ENCODE measurements around the gene UNG. TPM values are rescaled to one million over a fixed set of nuclear protein-coding genes. Genes with fewer than 3 reads are reported as not detected.

The UNG gene
- total RNA-seq, 2 experiments from 2014 or later: 3.3 to 3.6 TPM

DNA sequence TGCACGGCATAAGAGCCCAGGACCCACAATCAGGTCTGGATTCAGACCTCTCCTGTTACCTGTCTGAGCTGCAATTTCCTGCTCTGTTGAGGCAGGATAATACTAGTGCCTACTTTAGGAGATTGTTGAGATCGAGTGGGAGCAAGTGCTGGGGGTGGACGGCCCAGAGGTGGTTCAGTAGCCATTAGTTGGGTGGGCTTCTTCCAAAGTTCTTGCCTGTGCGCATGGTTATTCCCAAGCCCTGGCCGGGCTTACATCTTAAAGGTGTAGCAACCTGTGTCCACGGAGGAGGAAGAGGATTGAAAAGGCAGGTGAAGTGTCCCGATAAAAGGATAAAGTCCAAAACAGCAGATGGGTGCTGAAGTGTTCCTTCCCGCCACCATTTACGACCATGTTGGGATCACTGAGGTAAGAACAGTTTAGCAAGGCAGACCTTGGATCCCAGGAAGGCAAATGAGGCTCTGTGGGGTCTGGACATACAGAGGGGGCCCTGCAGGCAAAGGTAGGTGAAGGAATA, 52.8 kb downstream of the UNG start:
- peaks cover 12% of the 10 kb centered on the region for H3K4me1 Mint-ChIP-seq (ENCODE audit: low read depth)
- Histone ChIP-seq H3K27me3 (ENCODE audit: control insufficient read depth in 1 of 2, insufficient read depth in 2 of 2, low read length in 2 of 2) (no peaks in the 10 kb centered on the region), H3K4me3 (ENCODE audit: low read length) (no peak overlapping the region), H3K9me3 (ENCODE audit: control insufficient read depth in 1 of 2, insufficient read depth in 1 of 2, low read length in 2 of 2) (no peaks in the 10 kb centered on the region), H3K36me3 (ENCODE audit: insufficient read depth, low read length) (no peaks in the 10 kb centered on the region), H3K27ac (ENCODE audit: low read depth in 1 of 2, low read length in 2 of 2) (no peak overlapping the region), H3K4me1 (ENCODE audit: insufficient read depth, low read length) (peaks cover 12% of the 10 kb centered on the region)
- no peak overlapping the region for H3K27ac Mint-ChIP-seq
- ChIA-PET CTCF (no interaction called here), POLR2A (no interaction called here)
- H3K9me3 Mint-ChIP-seq: no peaks in the 10 kb centered on the region
- no peaks in the 10 kb centered on the region for H3K36me3 Mint-ChIP-seq (ENCODE audit: low read depth)
- TF ChIP-seq, protein P1, sequence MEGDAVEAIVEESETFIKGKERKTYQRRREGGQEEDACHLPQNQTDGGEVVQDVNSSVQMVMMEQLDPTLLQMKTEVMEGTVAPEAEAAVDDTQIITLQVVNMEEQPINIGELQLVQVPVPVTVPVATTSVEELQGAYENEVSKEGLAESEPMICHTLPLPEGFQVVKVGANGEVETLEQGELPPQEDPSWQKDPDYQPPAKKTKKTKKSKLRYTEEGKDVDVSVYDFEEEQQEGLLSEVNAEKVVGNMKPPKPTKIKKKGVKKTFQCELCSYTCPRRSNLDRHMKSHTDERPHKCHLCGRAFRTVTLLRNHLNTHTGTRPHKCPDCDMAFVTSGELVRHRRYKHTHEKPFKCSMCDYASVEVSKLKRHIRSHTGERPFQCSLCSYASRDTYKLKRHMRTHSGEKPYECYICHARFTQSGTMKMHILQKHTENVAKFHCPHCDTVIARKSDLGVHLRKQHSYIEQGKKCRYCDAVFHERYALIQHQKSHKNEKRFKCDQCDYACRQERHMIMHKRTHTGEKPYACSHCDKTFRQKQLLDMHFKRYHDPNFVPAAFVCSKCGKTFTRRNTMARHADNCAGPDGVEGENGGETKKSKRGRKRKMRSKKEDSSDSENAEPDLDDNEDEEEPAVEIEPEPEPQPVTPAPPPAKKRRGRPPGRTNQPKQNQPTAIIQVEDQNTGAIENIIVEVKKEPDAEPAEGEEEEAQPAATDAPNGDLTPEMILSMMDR (IDR thresholded peaks at IDR 0.05): no peak
- no peaks in the 10 kb centered on the region for H3K27me3 Mint-ChIP-seq
- DNase-seq (no peak), ATAC-seq (ENCODE audit: poor library complexity) (no peak)
- intact Hi-C loops (cut with DNase I, micrococcal nuclease): loop anchor here in 1 of 2 experiments (5.0 to 10.0 kb wide), 3 partner anchors 98 to 1835 kb away; partner anchors contain the start of genes FICD and USP30
- no peak overlapping the region for H3K4me3 Mint-ChIP-seq

DNA sequence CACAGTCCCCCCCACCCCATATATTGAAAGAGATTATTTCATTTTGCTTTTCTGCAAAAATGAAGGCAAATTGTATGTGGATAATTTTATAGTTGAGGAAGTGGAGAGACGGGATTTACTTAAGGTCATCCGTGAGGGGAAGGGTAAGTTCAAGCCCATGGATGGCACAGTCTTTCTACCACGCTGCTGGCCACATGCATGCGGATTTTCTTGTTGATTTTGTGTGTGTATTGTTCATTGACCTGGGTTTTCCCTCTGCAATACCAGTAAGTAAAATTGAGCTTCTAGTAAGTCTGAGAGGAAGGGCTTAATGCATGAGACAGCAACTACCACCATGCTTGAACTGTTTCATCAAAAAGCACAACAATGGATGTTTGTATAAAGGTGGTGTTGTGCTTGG, 54.1 kb downstream of the UNG start:
- Mint-ChIP-seq H3K4me1 (ENCODE audit: low read depth) (peaks cover 21% of the 10 kb centered on the region), H3K27me3 (no peaks in the 10 kb centered on the region), H3K27ac (no peak overlapping the region), H3K36me3 (ENCODE audit: low read depth) (no peaks in the 10 kb centered on the region), H3K4me3 (no peak overlapping the region), H3K9me3 (no peaks in the 10 kb centered on the region)
- Histone ChIP-seq H3K9me3 (ENCODE audit: control insufficient read depth in 1 of 2, insufficient read depth in 1 of 2, low read length in 2 of 2) (no peaks in the 10 kb centered on the region), H3K27me3 (ENCODE audit: control insufficient read depth in 1 of 2, insufficient read depth in 2 of 2, low read length in 2 of 2) (no peaks in the 10 kb centered on the region), H3K36me3 (ENCODE audit: insufficient read depth, low read length) (no peaks in the 10 kb centered on the region), H3K27ac (ENCODE audit: low read depth in 1 of 2, low read length in 2 of 2) (no peak overlapping the region), H3K4me1 (ENCODE audit: insufficient read depth, low read length) (peaks cover 16% of the 10 kb centered on the region), H3K4me3 (ENCODE audit: low read length) (no peak overlapping the region)
- TF ChIP-seq, protein P1 (IDR thresholded peaks at IDR 0.05): no peak
- intact Hi-C loops (cut with DNase I, micrococcal nuclease): loop anchor here in 1 of 2 experiments (5.0 to 10.0 kb wide), 3 partner anchors 99 to 1837 kb away; partner anchors contain the start of genes FICD and USP30
- ATAC-seq (ENCODE audit: poor library complexity) (no peak), DNase-seq (no peak)
- ChIA-PET POLR2A (no interaction called here), CTCF (no interaction called here)

DNA sequence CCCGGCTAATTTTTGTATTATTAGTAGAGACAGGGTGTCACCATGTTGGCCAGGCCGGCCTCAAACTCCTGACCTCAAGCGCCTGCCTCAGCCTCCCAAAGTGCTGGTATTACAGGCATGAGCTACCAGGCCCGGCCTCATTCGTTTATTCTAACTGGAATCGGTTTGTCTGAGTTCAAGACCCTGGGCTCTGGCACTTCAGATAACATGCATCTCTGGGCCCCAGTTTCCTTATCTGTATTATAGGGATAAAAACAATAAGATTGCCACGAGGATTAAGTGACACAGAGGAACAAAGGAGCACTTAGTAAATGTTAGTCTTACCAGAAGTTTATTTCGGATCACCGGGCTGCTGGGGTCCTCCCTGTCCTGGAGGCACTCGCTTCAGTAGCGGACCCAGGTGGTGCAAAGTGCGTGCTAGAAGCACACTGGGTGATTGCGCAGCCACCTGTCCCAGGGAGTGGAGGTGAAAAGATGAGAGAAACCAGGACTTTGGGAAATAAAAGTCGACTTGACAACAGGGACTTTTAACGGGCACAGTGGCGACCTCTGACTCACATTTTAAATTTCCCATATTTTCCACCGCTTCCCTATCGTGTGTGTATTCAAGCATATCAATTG, 56.5 kb downstream of the UNG start:
- Mint-ChIP-seq H3K4me3 (peak overlapping the region; percentile 96), H3K4me1 (ENCODE audit: low read depth) (peaks cover 21% of the 10 kb centered on the region), H3K27me3 (no peaks in the 10 kb centered on the region), H3K36me3 (ENCODE audit: low read depth) (no peaks in the 10 kb centered on the region), H3K27ac (peak overlapping the region; percentile 67), H3K9me3 (no peaks in the 10 kb centered on the region)
- ATAC-seq (ENCODE audit: poor library complexity) (no peak), DNase-seq (peak in 1 of 14 experiments; percentile 19)
- intact Hi-C loops (cut with DNase I, micrococcal nuclease): loop anchor here (1.0 to 10.0 kb wide), 7 partner anchors 56 to 1839 kb away; partner anchors contain the start of genes FICD (in 1 of the 2), UNG (in 1 of the 2) and USP30 (in 1 of the 2)
- Histone ChIP-seq H3K27ac (ENCODE audit: low read depth in 1 of 2, low read length in 2 of 2) (no peak overlapping the region), H3K9me3 (ENCODE audit: control insufficient read depth in 1 of 2, insufficient read depth in 1 of 2, low read length in 2 of 2) (no peaks in the 10 kb centered on the region), H3K36me3 (ENCODE audit: insufficient read depth, low read length) (no peaks in the 10 kb centered on the region), H3K4me3 (ENCODE audit: low read length) (peak overlapping the region; percentile 75), H3K4me1 (ENCODE audit: insufficient read depth, low read length) (peaks cover 16% of the 10 kb centered on the region), H3K27me3 (ENCODE audit: control insufficient read depth in 1 of 2, insufficient read depth in 2 of 2, low read length in 2 of 2) (no peaks in the 10 kb centered on the region)
- TF ChIP-seq, protein P1 (IDR thresholded peaks at IDR 0.05): no peak
- ChIA-PET POLR2A (interaction anchor here (1.1 to 2.2 kb wide), 5 partner anchors 36 to 297 kb away, joined by 3 to 12 read pairs (median 7); partner anchors contain the start of genes SSH1 and USP30), CTCF (no interaction called here)
